Activated T-helper 1 cell treated with anti-CD3 and anti-CD28 coated beads, Interleukin-12 subunit alpha, Interleukin-12 subunit beta, Interleukin-2, Interleukin-4 antibody, amounts not matched to agents 30 ng/mL and 10 ng/mL and 1 ng/mL, durations not matched to agents 14 hours and 24 hours and 36 hours (primary cell): ENCODE results near the gene OR51D1. TPM values are rescaled to one million over a fixed set of nuclear protein-coding genes. Genes with fewer than 3 reads are reported as not detected.

Experiments
- DNase-seq: peaks from one replicate; pipeline ENCODE4 v3.0.0; 2021; ENCODE audit warnings: low spot score
- H3K27ac Mint-ChIP-seq: one replicate; pipeline ENCODE4 v1.8.0; 2021; ENCODE audit warnings: mild to moderate bottlenecking, mixed read lengths
- H3K27me3 Mint-ChIP-seq: one replicate; pipeline ENCODE4 v1.8.0; 2022; ENCODE audit warnings: mild to moderate bottlenecking, moderate library complexity, mixed read lengths; ENCODE audit not compliant: insufficient read depth
- H3K36me3 Mint-ChIP-seq: one replicate; pipeline ENCODE4 v1.8.0; 2021; ENCODE audit warnings: low read depth, mixed read lengths
- H3K4me1 Mint-ChIP-seq: one replicate; pipeline ENCODE4 v1.8.0; 2021; ENCODE audit warnings: low read depth, mixed read lengths
- H3K4me3 Mint-ChIP-seq: one replicate; pipeline ENCODE4 v1.8.0; 2021; ENCODE audit warnings: mild to moderate bottlenecking, moderate library complexity, mixed read lengths
- H3K9me3 Mint-ChIP-seq: one replicate; pipeline ENCODE4 v1.8.0; 2021; ENCODE audit warnings: mixed read lengths
- intact Hi-C: fragments of 100-400 bp; cut with micrococcal nuclease; formaldehyde crosslinking; loops from one replicate; pipeline ENCODE4 v1.15.1; 2024
- total RNA-seq: library from RNA; stranded (reverse); gene quantifications from 2 replicates; pipeline ENCODE4 v1.2.3, GENCODE V29; 2022

The OR51D1 gene, protein sequence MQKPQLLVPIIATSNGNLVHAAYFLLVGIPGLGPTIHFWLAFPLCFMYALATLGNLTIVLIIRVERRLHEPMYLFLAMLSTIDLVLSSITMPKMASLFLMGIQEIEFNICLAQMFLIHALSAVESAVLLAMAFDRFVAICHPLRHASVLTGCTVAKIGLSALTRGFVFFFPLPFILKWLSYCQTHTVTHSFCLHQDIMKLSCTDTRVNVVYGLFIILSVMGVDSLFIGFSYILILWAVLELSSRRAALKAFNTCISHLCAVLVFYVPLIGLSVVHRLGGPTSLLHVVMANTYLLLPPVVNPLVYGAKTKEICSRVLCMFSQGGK
- total RNA-seq: not detected in 2 replicates

DNA sequence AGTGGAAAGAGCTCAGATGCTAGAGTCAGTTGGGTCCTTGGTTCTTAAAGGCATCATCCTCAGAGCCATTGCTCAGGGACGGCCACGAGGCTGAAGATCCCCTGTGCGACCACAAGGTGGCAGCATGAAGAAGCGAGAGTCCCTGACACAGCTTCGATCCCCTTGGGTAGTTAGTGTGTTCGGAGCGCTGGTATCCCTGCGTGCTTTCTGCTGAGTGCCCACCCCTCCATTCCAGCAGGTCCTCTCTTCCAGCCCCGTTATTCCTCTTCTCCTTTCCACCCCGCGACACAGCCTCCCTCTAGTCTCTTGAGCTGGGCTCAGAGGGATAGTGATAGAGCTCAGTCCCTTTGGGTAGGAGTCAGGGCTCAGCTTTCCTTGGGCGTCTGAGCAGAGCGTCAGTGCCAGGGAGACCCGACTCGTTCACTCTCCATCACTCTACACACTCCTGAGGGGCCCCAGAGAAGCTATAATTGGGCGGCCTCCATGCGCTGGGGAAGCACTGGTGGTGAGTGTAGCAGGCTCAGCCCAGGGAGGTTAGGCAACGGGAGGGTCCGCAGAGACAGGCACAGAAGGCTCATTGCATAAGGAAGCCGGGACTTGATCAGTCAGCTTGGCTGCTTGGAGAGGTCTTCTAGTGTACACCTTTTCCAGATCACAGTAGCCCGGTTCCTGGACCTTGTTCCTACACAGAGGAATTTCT, at the start of gene OR51D1:
OR51D1 (plus strand) TSS at position 516 of the 700 bp plus-strand sequence. CDS start 2,314 bp downstream, outside the sequence.
- Mint-ChIP-seq H3K27ac (no peak within 1 kb of the TSS), H3K27me3 (peaks cover 2% of the 10 kb centered on the region), H3K4me1 (no peaks in the 10 kb centered on the region), H3K4me3 (no peak within 1 kb of the TSS), H3K36me3 (no peaks in the 10 kb centered on the region), H3K9me3 (no peaks in the 10 kb centered on the region)
- peak; percentile 52 for DNase-seq
- intact Hi-C loops: loop anchor here (1.0 to 2.0 kb wide), 4 partner anchors 28 to 1171 kb away; partner anchors contain the start of genes OR52N2 and TRIM68

DNA sequence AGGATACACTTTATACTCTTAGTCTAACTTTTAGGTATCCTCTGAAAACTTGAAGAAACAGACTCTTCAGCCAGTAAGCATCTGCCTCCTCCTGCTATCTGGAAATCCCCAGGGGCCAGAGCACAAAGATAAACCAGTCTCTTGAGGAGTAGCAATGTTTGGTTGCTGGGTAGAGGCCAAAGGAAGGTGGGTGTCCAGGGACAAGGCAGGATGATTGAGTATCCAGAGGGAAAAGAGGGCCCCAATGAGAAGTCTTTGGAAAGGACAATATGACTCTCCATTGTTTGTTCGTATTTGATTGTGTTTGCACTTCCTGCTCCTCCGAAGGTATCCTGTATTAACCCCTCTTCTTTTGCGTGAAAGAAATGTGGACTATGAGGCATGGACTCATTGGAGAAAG, 48.3 kb upstream of the OR51D1 start:
- Mint-ChIP-seq H3K4me1 (no peaks in the 10 kb centered on the region), H3K27ac (no peak overlapping the region), H3K4me3 (no peak overlapping the region), H3K27me3 (peaks cover 1% of the 10 kb centered on the region), H3K36me3 (no peaks in the 10 kb centered on the region), H3K9me3 (no peaks in the 10 kb centered on the region)
- no peak for DNase-seq
- intact Hi-C loops: no loop called here

DNA sequence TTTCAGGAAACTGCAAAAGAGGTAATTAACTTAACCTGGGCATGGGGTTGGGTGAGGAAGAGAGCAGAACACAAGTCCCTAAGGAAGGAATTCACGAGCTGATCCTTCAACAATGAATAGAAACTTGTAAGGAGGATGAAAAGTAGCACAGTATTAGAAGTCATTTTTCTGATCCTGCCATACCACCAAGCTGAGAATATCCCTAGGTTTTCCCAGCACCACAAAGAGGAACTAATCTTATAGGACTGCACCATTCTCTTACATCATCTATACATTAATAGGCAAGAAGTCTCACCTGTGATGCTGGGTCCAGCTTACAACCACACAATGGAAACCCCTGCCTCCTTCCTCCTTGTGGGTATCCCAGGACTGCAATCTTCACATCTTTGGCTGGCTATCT, 43.5 kb upstream of the OR51D1 start, which contains the start of gene OR52I1:
OR52I1 (plus strand) TSS at position 301 of the 400 bp plus-strand sequence; CDS start at position 301, 0 bp downstream.
- Mint-ChIP-seq H3K36me3 (peaks cover 7% of the 10 kb centered on the region), H3K9me3 (no peaks in the 10 kb centered on the region), H3K4me3 (no peak within 1 kb of the TSS), H3K27ac (no peak within 1 kb of the TSS), H3K4me1 (no peaks in the 10 kb centered on the region), H3K27me3 (no peaks in the 10 kb centered on the region)
- intact Hi-C loops: no loop called here
- DNase-seq: no peak

DNA sequence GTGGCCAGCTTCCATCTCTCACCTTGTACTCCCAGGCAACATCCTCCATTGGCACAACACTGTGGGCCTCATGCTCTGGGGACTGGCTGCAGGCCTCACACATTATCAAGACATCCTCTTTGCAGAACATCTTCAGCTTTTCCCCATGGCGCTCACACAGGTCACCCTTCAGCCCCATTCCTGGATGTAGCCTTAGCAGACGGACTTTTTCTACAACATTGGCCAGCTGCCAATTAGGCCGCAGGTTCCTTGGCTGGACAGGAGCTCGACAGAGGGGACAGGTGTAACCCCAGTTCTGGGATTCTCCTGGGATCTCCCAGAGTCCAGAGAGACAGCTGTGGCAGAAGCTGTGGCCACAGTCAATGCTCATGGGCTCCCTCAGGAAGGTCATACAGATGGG, 32.2 kb upstream of the OR51D1 start:
- DNase-seq: no peak
- no peak overlapping the region for H3K27ac Mint-ChIP-seq
- peaks cover 39% of the 10 kb centered on the region for H3K4me1 Mint-ChIP-seq
- peaks cover 26% of the 10 kb centered on the region for H3K36me3 Mint-ChIP-seq
- H3K4me3 Mint-ChIP-seq: no peak overlapping the region
- H3K9me3 Mint-ChIP-seq: peaks cover 3% of the 10 kb centered on the region
- intact Hi-C loops: loop anchor here (5.0 kb wide), 2 partner anchors 418 to 1087 kb away; no protein-coding TSS in a partner anchor
- no peaks in the 10 kb centered on the region for H3K27me3 Mint-ChIP-seq

DNA sequence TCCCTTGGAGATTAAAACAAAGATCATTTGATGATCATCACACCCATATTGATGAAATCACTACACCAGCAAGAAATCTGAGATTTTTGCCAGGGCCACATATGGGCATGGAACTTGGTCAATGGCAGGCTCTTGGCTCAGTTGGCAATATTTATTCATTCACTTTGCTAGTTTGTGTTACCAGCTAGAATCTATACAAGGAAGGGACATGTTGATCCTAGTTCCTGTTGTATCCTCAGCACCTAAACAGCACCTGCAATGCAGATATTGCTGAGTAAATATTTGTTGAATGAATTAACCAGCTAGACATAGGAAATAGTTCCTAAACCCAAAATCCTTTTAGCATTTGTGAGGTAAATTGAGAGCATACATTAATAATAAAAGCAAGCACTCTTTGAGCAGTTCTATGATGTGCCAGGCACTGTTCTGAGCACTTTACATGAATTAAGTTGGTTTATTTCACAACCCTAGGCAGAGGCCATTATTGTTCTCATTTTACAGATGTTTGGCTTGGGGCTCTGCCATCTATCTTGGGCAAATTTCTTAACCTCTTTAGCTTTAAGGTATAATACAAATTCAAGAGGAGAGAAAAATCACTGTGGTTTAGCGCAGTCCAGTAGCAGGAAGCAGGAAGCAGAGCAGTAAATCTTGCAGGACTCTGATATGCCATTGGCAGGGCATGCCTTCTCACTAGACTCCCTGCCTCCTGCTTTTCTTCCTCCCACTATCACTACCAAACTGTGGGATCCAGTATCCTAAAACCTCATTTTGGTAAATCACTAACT, 30.9 kb upstream of the OR51D1 start:
- Mint-ChIP-seq H3K4me1 (peaks cover 46% of the 10 kb centered on the region), H3K27ac (no peak overlapping the region), H3K4me3 (peak overlapping the region; percentile 92), H3K36me3 (peaks cover 16% of the 10 kb centered on the region), H3K27me3 (no peaks in the 10 kb centered on the region), H3K9me3 (peaks cover 3% of the 10 kb centered on the region)
- intact Hi-C loops: loop anchor here (5.0 kb wide), 2 partner anchors 419 to 1086 kb away; no protein-coding TSS in a partner anchor
- no peak for DNase-seq

DNA sequence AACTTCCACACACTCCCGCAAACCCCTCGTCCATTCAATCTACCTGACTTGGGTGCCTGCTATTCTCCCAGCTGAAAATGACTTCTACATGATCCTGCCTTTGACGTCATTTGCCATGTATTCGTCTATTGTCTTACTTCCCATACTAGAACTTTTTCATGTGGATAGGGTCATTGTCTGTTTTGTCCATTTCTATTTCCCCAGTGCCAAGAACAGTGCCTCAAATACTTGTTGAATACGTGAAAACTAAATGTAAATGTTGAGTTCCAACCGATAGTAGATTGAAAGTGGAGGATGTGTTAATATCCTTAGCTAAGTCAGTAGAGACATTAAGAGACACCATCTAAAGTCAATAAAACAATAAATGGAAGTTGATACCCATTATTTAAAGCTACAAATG, 30.2 kb upstream of the OR51D1 start:
- Mint-ChIP-seq H3K27me3 (no peaks in the 10 kb centered on the region), H3K4me1 (peaks cover 46% of the 10 kb centered on the region), H3K36me3 (peaks cover 14% of the 10 kb centered on the region), H3K9me3 (peaks cover 3% of the 10 kb centered on the region), H3K27ac (peak overlapping the region; percentile 88), H3K4me3 (peak overlapping the region; percentile 92)
- intact Hi-C loops: loop anchor here (5.0 kb wide), 2 partner anchors 420 to 1085 kb away; no protein-coding TSS in a partner anchor
- no peak for DNase-seq

DNA sequence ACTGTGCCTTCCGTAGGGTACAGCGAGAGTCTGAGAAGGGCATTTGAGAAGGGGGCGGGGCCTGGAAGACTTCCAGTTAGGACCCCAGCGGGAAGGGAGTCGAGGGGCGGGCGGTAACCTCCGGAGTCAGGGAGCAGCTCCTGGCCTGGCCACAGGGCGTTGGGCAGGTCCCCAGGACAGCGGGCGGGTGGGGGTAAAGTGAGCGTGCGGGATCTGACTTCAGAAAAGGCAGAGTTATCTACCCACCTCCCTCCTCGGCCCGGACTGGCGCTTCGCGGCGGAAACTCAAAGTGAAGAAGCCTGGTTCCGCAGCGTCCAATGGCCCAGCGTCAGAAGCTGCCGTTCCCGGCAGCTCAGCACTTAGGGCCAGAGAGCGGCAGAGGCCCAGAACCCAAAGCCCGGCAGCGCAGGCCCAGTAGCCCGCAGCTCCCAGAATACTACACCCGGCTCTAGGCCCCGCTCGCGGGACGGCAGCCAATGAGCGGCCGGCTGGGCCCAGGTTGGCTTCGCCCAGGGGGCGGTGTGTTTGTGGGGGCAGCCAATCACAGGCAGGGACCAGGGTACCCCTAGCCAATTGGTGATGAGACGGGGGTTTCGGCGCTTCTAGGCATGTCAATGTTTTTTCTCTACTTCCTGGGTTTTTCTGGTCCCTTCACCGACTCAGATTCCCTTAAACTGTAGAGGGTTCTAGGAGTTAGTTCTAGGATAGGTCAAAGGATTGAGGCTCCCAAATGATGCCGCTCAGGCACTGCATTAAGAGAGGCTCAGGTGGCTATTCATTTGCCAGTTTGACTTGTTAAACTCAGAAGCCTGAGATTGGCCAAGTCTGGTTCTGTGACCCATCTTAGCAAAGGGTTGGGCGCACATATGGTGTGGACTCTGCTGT, 29.3 kb upstream of the OR51D1 start, which contains the start of gene TRIM68:
TRIM68 (minus strand) TSS at position 451 of the 886 bp plus-strand sequence. CDS start 2,727 bp downstream, outside the sequence.
- peak within 1 kb of the TSS; percentile 92 for H3K4me3 Mint-ChIP-seq
- H3K27ac Mint-ChIP-seq: peak within 1 kb of the TSS; percentile 88
- H3K36me3 Mint-ChIP-seq: peaks cover 13% of the 10 kb centered on the region
- peaks cover 3% of the 10 kb centered on the region for H3K9me3 Mint-ChIP-seq
- intact Hi-C loops: loop anchor here (1.0 to 5.0 kb wide), 4 partner anchors 29 to 1084 kb away; partner anchors contain the start of genes OR51D1 and TRIM21
- peak; percentile 94 for DNase-seq
- H3K27me3 Mint-ChIP-seq: no peaks in the 10 kb centered on the region
- H3K4me1 Mint-ChIP-seq: peaks cover 46% of the 10 kb centered on the region

DNA sequence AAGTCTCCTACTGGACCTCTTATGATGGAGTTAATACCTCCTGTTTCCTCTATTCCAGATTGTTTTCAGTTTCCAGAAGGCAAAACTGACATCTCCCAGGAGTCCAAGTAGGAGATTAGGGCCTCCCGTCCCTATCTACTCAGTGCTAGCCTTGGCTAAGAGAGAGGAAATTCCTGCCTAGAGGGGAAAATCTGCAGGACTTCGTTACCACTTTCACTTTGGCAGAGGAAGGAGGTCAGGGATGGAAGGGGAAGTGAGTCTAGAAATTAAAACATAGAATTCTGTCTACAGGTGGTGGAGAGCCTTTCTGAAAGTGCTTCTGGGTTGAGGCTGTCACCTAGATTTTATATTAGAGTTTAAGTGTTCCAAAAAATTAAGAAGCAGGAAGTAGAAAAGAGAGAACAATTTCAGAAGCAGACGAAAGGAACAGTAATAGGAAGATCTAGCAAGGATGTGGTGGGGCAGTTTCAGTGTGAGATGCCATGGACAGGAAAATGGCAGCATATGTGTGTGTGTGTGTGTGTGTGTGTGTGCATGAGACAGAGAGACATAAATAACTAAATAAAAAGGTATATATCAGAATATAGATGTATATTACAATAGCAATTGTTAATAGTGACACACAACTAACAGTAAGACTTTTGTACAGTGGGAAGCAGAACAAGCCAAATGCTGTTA, 26.9 kb upstream of the OR51D1 start:
- peaks cover 2% of the 10 kb centered on the region for H3K27me3 Mint-ChIP-seq
- no peaks in the 10 kb centered on the region for H3K36me3 Mint-ChIP-seq
- peaks cover 3% of the 10 kb centered on the region for H3K9me3 Mint-ChIP-seq
- no peak for DNase-seq
- H3K4me1 Mint-ChIP-seq: peaks cover 46% of the 10 kb centered on the region
- peak overlapping the region; percentile 1 for H3K27ac Mint-ChIP-seq
- intact Hi-C loops: no loop called here
- H3K4me3 Mint-ChIP-seq: peak overlapping the region; percentile 58

DNA sequence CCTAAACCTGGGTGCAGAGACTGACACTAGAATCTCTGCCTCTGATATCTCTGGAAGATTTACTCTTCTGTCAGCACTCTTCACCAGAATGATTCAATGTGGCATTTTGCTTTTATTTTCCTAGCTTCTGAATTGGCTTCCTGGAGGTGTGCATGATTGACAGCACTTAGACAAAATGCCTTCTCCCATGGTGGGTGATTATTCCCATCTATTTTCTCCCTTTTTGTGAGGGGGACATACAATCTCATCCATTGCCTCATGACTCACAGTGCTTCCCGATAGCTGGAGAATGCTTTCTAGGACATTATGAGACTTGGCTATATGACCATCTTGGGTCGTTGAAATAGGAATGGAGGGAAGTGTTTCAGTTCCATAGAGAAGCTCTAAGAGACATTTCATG, 25.3 kb upstream of the OR51D1 start:
- intact Hi-C loops: no loop called here
- H3K27me3 Mint-ChIP-seq: peaks cover 2% of the 10 kb centered on the region
- peaks cover 3% of the 10 kb centered on the region for H3K9me3 Mint-ChIP-seq
- no peak overlapping the region for H3K27ac Mint-ChIP-seq
- H3K36me3 Mint-ChIP-seq: no peaks in the 10 kb centered on the region
- H3K4me1 Mint-ChIP-seq: peaks cover 35% of the 10 kb centered on the region
- H3K4me3 Mint-ChIP-seq: no peak overlapping the region
- DNase-seq: no peak

DNA sequence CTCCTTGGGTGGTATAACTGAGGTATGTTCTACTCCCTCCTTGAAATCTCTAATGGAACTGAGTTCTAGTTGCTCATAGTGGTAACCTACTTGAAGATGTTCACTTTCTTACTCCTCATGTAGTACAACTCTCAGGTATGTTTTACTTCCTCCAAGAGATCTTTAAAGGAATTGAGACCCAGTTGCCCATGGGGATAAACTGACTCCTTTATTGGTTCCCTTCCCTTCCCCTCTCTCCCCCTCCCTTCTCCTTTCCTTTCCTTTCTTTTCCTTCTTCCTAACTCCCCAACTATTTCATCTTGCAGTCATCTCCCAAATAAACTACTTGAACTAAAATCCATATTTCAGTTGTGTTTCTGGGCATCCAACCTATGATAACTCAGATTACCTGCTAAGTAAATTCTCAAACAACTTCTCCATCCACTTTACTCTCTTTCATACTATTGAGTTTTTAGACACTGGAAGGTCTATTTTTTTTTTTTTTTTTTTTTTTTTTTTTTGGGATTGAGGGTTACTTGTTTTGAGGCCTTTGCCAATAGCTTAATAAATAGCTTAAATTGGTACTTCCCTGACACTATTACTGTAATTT, 21.3 kb upstream of the OR51D1 start:
- Mint-ChIP-seq H3K4me1 (no peaks in the 10 kb centered on the region), H3K27me3 (peaks cover 4% of the 10 kb centered on the region), H3K27ac (no peak overlapping the region), H3K9me3 (no peaks in the 10 kb centered on the region), H3K36me3 (no peaks in the 10 kb centered on the region), H3K4me3 (no peak overlapping the region)
- intact Hi-C loops: no loop called here
- no peak for DNase-seq

DNA sequence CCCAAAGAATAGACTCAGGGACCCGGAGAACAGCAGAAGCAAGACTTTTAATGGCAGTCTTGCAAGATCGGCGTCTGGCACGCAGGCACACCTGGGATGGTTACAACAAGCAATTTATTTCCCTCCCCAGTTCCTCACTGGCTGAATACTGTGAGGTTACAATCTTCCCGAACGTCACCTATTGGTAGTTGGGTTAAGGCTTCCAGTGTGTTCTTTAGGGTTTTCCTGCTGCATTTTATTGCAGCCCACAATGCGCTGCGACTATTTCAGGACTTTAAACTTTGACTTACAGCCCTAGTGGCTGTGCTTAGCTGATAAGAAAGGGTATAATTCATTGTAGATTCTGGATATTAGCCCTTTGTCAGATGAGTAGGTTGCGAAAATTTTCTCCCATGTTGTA, 17.8 kb upstream of the OR51D1 start:
- intact Hi-C loops: no loop called here
- Mint-ChIP-seq H3K27me3 (peaks cover 3% of the 10 kb centered on the region), H3K4me3 (no peak overlapping the region), H3K9me3 (no peaks in the 10 kb centered on the region), H3K27ac (no peak overlapping the region), H3K4me1 (no peaks in the 10 kb centered on the region), H3K36me3 (no peaks in the 10 kb centered on the region)
- no peak for DNase-seq
